AG08395 (cell line): ENCODE measurements around the gene LOXHD1.
A peak's percentile ranks its signal among the peaks of the same experiment; 100 is the strongest.

Experiments used
- DNase-seq: peaks from one replicate; pipeline ENCODE4 v3.0.0; 2012; ENCODE audit warnings: mixed read lengths, low spot score

Gene LOXHD1

GRCh38 chr18:46672062-46672970 lies 15.3 kb upstream of the LOXHD1 start:
- DNase-seq: peak; percentile 56

GRCh38 chr18:46668694-46669093 lies 11.7 kb upstream of the LOXHD1 start:
- no peak for DNase-seq

GRCh38 chr18:46668135-46668534 lies 11.1 kb upstream of the LOXHD1 start:
- no peak for DNase-seq

DNA sequence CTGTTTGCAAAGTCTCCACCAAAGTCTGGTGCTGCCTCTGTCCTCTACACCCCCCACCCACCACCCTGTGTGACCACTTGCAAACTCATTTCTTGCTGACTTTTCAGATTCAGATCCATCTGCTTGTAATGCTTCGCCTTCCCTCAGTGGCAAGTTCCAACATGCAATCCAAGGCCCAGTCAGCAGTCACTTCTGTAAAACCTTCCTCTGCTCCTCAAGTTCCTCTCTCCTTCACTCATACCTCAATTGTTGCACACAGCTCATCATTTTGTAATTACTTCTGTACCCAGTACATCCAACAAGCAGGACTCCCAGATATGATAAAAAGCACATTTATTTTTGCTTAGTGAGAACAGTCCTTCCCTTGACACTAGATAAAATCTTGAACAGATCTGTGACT lies 6.5 kb upstream of the LOXHD1 start:
- no peak for DNase-seq

DNA sequence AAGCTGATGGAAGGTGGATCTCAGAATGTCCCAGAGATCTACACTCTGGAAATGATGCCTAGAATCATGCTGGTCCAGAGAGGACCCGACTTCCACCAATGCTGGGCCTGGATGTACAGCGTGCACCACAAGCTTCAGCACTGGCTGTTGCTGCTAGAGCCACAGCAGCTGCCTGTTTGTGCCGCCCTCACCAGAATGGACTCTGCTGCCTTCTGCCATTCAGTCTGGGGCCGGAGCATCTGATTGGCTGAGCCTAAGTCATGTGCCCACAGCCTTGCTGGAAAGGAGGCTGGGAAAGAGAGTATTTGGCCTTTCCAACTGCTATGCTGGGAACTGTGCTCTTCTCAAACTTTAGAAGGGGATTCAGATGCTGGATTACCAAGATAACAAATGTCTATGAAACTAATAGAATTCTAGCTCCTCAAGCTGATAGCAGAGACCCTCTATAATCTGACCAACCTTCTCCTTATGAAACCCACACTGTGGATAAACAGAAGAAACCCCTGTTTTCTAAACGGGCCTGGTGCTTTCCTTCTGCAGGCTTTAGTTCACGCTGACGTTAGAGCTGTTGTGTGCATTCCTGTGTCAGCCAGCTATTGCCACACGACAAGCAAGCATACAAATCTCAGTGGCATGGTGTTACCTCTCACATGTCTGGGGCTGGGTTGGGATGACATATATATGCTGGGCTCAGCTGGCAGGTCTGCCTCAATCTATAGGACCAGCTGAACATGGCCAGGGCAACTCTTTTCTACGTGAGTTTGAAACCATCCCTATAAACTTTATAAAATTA lies 4.1 kb upstream of the LOXHD1 start:
- peak; percentile 46 for DNase-seq

DNA sequence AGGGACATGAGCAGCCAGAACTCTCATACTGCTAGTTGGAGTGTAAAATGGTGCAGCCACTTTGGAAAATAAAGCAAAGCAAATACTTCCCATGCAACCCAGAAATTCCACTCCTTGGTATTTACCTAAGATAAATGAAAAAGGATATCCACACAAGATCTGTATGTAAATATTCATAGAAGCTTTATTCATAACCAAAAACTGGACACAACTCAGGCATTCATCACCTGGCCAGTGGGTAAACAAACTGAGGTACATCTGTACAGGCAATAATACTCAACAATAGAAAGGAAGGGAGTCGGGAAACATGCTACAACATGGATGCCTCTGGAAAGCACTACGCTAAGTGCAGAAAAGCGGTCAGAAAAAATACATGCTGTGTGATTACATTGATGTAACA lies 2.5 kb upstream of the LOXHD1 start:
- DNase-seq: no peak

- DNase-seq: no peak
These were observed 500 bp downstream of the LOXHD1 start for GRCh38 chr18:46656326-46657114.

GRCh38 chr18:46652372-46652771 lies 4.6 kb downstream of the LOXHD1 start:
- no peak for DNase-seq

- DNase-seq: no peak
These were observed 6.3 kb downstream of the LOXHD1 start for GRCh38 chr18:46650681-46651080.

- no peak for DNase-seq
These were observed 7.8 kb downstream of the LOXHD1 start for GRCh38 chr18:46649071-46649862.

- DNase-seq: no peak
These were observed 10.6 kb downstream of the LOXHD1 start for GRCh38 chr18:46646468-46646867.

DNA sequence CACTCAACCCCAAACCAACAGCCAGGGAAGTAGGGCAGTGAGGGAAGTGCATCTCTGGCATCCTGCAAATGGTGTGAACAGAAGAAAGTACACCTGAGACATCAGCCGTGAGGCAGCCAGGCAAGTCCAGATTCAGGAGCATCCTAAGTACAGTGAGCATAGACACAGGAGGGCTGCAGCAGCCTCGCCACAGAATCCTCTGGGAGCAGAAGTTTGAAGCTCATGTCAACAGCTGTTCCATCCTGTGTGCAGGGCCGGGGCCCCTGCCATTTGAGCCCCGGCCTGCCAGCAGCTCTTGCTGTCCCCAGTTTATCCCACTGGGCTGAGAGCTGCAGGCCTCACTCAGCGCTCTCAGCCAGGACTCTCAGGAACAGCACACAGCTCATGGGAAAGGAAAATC lies 14.5 kb downstream of the LOXHD1 start:
- DNase-seq: no peak

DNA sequence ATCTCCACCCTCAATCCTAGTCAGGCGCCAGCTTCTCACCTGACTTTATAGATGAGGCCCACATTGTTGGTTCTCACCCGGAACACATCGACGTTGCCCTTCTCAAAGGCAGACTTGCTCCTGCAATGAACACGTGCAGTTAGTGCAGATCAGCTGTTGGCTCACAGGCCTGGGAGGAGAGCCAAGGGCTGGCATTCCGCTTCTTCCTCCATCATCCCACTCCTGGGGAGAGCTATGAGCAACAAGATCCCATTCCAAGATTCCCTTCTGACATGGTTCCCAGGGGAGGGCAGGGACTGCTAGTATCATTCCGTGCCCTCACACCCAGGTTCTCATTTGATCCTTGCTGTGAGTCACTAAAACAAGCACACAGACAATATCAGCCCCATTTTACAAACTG lies 15.1 kb downstream of the LOXHD1 start:
- peak; percentile 15 for DNase-seq

GRCh38 chr18:46639386-46639785 lies 17.6 kb downstream of the LOXHD1 start:
- no peak for DNase-seq

- DNase-seq: no peak
These were observed 20.9 kb downstream of the LOXHD1 start for GRCh38 chr18:46636040-46636630.

DNA sequence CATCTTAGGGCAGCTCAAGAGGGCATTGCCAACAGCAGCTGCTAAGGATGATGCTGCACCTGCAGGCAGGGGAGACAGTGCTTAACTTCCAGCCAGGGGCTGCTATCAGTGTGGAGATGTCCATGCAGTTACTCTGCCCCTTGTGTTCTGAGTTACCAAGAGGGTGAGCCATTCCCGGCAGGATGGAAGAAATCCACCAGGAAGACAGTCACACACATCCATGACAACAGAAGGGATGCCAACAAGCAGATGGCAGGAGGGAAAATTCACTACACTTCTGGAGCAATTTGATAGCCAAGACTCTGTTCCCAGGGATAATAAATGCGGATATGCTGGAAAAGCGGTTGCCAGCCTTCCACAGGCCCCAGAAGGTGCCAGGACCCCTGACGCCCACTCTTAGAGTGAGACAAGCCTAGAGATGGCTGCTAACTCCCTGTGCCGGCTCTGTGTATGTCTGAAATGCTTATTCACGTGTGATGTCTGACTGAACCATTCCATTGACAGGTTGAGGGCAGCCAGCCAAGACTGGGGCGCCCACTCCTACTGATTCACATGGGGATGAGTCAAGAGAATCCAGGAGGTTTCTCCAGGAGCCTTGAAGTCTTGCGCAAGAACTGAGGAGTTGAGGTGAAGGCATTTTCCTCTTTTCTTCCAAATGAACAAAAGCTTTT lies 24.5 kb downstream of the LOXHD1 start:
- DNase-seq: no peak

- no peak for DNase-seq
These were observed 26.0 kb downstream of the LOXHD1 start for GRCh38 chr18:46630991-46631390.

DNA sequence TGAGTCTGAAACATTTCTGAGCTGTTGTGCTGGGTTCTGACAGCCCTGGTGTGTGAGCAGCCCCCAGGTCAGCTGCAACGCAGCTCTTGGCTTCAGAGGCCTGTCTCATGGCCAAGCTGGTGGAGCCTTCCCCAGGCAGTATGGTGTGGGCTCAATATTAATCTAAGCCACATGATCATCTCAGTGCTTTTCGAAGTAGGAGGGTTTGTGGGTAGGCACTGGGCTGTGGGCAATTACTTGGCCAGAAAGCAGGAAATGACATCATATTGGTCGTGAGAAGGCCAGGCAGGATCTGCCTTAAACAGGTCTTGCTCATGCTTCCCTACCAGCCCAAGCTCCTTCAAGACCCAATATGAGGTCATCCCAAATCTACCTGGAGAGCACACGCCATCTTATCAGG lies 26.9 kb downstream of the LOXHD1 start:
- DNase-seq: no peak

- no peak for DNase-seq
These were observed 27.7 kb downstream of the LOXHD1 start for GRCh38 chr18:46629361-46629760.

- no peak for DNase-seq
These were observed 28.8 kb downstream of the LOXHD1 start for GRCh38 chr18:46628206-46628605.

DNA sequence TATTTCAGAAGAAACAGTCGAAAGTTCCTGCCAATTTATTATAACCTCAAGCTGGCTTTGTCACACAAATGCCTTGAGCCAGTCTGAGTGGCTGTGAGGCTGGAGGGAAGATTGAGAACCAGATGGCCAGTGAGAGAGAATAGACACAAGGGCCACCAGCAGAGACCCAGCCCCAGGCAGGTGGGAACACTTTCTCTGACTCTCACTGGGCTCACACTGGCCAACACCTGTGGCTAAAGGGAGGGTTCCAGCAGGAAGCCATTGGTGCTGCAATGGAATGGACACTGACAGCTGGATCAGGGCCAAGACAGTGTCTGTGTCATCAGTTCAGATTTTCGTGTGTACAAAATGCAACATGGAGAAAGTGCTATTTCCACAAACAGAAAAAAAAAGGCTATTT lies 29.9 kb downstream of the LOXHD1 start:
- no peak for DNase-seq
